ENCODE data around the gene ENPP1.

The ENPP1 gene

GRCh38 chr6:131773284-131773950, 34.4 kb upstream of the ENPP1 start:
- peak; percentile 23 for DNase-seq (ENCODE audit: low read depth)
- no peak for TF ChIP-seq CTCF (conservative IDR thresholded peaks at IDR 0.05; ENCODE audit: low read depth, low read length)
- no peak overlapping the region for H3K4me3 ChIP-seq (ENCODE audit: low read depth, low read length)

DNA sequence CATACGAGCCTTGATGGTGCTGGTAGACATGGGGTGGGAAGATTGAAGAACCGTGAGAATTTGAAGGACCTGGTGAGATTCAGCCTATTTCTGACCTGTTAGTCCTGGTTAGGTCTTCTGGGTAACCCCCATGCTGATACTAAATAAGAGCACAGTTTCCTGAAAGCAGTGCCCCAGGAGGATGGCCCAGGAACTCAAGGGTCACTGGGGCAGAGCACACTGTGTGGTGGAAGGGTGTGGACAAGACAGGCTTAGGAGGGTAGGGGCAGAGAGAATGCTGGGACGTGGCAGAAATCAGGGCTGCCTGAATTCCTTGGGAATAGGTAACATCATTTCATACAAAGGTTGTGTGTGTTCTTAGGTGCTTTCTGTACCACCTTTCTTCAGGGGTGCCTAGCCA, 31.9 kb upstream of the ENPP1 start:
- DNase-seq (ENCODE audit: low read depth) = no peak
- no peak overlapping the region for H3K4me3 ChIP-seq (ENCODE audit: low read depth, low read length)
- no peak for TF ChIP-seq CTCF (conservative IDR thresholded peaks at IDR 0.05; ENCODE audit: low read depth, low read length)

DNA sequence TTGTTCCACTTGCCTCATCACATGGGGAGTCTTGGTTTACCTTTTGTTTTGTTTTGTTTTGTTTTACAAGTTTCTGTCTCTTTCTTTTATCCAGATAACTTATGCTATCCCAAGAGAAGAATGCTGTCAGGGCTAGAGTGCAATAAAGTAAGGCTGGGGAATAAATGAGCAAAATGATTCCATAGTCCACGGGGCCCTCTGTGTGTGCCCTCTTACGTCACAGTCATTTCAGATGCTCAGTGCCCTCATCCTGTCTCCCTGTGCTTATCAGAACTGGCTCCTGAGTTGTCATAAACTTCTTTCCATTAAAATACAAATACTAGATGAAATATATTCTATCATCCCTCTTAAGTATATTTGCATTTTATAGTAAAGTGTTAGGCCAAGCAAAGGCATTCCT, 30.8 kb upstream of the ENPP1 start:
- DNase-seq (ENCODE audit: low read depth) = no peak
- no peak for TF ChIP-seq CTCF (conservative IDR thresholded peaks at IDR 0.05; ENCODE audit: low read depth, low read length)
- no peak overlapping the region for H3K4me3 ChIP-seq (ENCODE audit: low read depth, low read length)

DNA sequence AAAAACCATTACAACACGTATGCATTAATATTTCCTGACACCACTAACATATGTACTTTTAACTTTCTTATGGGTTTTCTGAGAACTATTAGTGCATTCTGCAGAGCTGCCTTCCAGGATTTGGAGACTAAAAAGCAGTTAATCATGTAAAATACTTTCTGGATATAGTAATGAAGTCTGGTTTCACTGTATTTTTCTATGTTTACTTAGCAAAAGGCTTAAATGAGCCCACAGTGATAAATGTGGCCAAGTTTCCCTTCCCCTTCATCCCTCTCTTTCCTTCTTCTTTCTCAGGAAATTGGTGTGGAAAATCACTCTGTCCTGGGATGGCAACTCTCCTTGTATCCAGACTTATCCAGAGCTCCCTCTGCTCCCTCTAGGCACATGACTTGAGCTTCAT, 29.7 kb upstream of the ENPP1 start:
- no peak for TF ChIP-seq CTCF (conservative IDR thresholded peaks at IDR 0.05; ENCODE audit: low read depth, low read length)
- no peak for DNase-seq (ENCODE audit: low read depth)
- H3K4me3 ChIP-seq (ENCODE audit: low read depth, low read length) = no peak overlapping the region

DNA sequence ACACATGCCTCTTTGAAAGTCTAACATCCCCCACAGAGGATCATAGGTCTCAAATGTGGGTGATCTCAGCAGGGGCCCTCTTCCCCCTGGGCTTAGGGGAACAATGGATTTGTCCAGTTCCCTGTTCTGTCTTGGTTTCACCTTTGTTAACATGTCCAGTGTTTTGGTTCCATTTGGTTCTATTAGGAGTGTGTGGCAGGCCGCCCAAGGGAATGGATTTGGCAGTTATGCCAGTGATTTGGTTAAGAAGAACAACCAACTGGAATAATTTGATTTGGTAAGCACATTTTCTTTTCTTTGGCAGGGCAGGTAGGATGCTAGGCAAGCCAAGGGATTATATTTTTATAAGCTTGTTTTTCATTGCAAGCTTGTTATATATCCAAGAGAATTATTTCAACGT, 28.5 kb upstream of the ENPP1 start:
- no peak for TF ChIP-seq CTCF (conservative IDR thresholded peaks at IDR 0.05; ENCODE audit: low read depth, low read length)
- DNase-seq (ENCODE audit: low read depth) = no peak
- H3K4me3 ChIP-seq (ENCODE audit: low read depth, low read length) = no peak overlapping the region

GRCh38 chr6:131780600-131780999, 27.2 kb upstream of the ENPP1 start:
- TF ChIP-seq CTCF (conservative IDR thresholded peaks at IDR 0.05; ENCODE audit: low read depth, low read length) = no peak
- no peak overlapping the region for H3K4me3 ChIP-seq (ENCODE audit: low read depth, low read length)

DNA sequence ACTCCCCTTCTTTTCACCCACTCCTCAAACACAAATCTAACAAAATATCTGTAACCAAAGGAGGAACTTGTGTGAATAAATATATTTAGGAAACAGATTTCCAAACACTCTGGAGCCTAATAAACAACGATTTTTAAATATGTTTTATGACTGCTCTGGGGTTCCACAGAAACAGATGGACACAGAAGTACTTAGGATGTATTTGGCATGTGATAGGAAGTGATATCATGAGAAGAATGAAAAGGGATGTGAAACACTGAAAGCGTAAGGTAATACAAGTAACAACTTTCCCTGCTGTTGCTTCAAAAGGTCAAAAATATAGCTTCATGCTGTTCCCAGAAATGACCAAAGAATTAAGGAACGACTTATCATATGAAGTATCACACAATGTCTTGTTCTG, 26.1 kb upstream of the ENPP1 start:
- no peak overlapping the region for H3K4me3 ChIP-seq (ENCODE audit: low read depth, low read length)
- no peak for DNase-seq (ENCODE audit: low read depth)
- no peak for TF ChIP-seq CTCF (conservative IDR thresholded peaks at IDR 0.05; ENCODE audit: low read depth, low read length)

More at GRCh38 chr6:131780600-131780999, 27.2 kb upstream of the ENPP1 start:
- no peak for DNase-seq (ENCODE audit: low read depth)

Measured in choroid plexus epithelial cell (primary cell).